K562 (cell line): Measurements from ENCODE around the gene B3GNT7. TPM values are rescaled to one million over a fixed set of nuclear protein-coding genes. Genes with fewer than 3 reads are reported as not detected.

Experiments used
- ELF1 ChIP-seq: fragments of 200-800 bp; sonication (Bioruptor generic); IDR thresholded peaks from 2 replicates; pipeline ENCODE4 v1.6.1; 2016; ENCODE audit warnings: missing genetic modification characterization, missing compliant biosample characterization
- NR1H2 ChIP-seq: sonication (generic); formaldehyde crosslinking; IDR thresholded peaks from 2 replicates; pipeline ENCODE4 v1.4.0; 2020; ENCODE audit warnings: mild to moderate bottlenecking, missing genetic modification reagents
- polyA plus RNA-seq, 8 experiments: library from polyadenylated mRNA; depleted of rRNA in 4 of 8; stranded (reverse) in 5 of 8; unstranded in 3 of 8; fragments of >200 nt; fragmentation: Nextera tagmentation in 2 of 8; fragmentation: Illumina TruSeq in 1 of 8; extraction: Ambion mirVana in 2 of 8; extraction: Trizol in 1 of 8; gene quantifications; 2 replicates each; pipeline versions ENCODE4 v1.2.1 to v1.2.3, GENCODE V29; 2011 to 2014; ENCODE audit warnings: inconsistent platforms in 1 of 8, missing spikeins in 1 of 8
- total RNA-seq, 7 experiments: library from RNA; depleted of rRNA in 6 of 7; stranded (reverse); fragments of >200 nt in 6 of 7; fragmentation: Illumina TruSeq in 2 of 7; extraction: Trizol in 2 of 7; gene quantifications; 2 replicates each; pipeline versions ENCODE4 v1.2.1 to v1.2.3, GENCODE V29; 2011 to 2021; ENCODE audit warnings: low replicate concordance in 1 of 7
- TF ChIP-seq, protein P1 (sequence below): fragments of 450-650 bp; IDR thresholded peaks from 2 replicates; pipeline ENCODE4 v1.6.1; 2016; ENCODE audit warnings: low read depth

B3GNT7 gene
- total and polyA plus RNA-seq, 9 of the 15 experiments (the other 6 are each of a cell fraction or from before 2014, with no cell fraction given) = 0.20 TPM; not detected in 8

DNA sequence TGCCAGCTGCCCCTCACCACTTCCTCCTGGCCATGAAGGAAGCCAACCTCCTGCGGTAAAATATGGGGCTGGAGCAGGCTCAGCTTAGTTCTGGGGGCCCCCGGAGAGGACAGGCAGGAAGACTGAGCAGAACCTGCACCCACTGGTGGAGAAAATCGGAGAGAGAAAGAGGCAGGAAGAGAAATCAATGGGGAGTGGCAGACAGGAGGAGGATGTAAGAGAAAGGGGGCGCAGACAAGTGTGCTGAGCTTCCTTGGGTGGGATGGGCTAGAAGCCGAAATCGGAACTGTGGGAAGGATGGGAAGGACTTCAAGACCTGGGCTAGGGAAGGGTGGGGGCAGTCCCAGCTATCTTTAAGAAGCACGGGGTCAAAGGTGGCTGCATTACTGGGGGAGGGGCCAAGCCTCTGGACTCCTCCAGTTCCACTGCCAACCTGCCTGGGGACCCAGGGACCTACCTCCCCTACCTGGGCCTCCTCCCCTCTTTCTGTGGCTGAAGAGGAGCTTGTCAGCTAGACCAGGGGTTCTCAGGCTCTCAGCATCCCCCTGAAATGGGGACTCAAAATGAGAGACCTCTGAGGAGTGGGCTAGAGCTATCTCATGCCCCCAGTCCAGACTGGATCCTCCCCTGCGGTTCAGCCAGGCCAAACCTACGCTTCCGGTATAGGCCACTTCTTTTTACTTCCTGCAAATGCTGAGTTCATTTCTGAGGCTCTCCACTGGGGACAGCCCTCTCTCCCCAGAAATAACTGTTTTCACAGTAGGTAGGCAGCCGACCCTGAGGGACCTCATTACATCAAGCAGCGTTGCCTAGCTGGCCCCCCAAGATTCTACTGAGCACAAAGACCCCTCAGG is 33.6 kb upstream of the B3GNT7 start (continued):
- TF ChIP-seq, protein P1, sequence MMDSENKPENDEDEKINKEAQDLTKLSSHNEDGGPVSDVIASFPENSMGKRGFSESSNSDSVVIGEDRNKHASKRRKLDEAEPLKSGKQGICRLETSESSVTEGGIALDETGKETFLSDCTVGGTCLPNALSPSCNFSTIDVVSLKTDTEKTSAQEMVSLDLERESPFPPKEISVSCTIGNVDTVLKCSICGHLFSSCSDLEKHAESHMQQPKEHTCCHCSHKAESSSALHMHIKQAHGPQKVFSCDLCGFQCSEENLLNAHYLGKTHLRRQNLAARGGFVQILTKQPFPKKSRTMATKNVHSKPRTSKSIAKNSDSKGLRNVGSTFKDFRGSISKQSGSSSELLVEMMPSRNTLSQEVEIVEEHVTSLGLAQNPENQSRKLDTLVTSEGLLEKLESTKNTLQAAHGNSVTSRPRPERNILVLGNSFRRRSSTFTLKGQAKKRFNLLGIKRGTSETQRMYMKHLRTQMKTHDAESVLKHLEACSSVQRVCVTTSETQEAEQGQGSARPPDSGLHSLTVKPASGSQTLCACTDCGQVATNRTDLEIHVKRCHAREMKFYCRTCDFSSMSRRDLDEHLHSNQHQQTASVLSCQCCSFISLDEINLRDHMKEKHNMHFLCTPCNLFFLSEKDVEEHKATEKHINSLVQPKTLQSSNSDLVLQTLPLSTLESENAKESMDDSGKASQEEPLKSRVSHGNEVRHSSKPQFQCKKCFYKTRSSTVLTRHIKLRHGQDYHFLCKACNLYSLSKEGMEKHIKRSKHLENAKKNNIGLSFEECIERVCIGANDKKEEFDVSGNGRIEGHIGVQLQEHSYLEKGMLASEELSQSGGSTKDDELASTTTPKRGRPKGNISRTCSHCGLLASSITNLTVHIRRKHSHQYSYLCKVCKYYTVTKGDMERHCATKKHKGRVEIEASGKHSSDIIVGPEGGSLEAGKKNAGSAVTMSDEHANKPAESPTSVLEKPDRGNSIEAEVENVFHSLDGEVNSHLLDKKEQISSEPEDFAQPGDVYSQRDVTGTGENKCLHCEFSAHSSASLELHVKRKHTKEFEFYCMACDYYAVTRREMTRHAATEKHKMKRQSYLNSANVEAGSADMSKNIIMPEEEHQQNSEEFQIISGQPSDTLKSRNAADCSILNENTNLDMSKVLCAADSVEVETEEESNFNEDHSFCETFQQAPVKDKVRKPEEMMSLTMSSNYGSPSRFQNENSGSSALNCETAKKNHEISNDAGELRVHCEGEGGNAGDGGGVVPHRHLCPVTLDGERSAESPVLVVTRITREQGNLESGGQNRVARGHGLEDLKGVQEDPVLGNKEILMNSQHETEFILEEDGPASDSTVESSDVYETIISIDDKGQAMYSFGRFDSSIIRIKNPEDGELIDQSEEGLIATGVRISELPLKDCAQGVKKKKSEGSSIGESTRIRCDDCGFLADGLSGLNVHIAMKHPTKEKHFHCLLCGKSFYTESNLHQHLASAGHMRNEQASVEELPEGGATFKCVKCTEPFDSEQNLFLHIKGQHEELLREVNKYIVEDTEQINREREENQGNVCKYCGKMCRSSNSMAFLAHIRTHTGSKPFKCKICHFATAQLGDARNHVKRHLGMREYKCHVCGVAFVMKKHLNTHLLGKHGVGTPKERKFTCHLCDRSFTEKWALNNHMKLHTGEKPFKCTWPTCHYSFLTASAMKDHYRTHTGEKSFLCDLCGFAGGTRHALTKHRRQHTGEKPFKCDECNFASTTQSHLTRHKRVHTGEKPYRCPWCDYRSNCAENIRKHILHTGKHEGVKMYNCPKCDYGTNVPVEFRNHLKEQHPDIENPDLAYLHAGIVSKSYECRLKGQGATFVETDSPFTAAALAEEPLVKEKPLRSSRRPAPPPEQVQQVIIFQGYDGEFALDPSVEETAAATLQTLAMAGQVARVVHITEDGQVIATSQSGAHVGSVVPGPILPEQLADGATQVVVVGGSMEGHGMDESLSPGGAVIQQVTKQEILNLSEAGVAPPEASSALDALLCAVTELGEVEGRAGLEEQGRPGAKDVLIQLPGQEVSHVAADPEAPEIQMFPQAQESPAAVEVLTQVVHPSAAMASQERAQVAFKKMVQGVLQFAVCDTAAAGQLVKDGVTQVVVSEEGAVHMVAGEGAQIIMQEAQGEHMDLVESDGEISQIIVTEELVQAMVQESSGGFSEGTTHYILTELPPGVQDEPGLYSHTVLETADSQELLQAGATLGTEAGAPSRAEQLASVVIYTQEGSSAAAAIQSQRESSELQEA = no peak
- peak; percentile 62 for TF ChIP-seq ELF1 (tag)
- no peak for TF ChIP-seq NR1H2 (CRISPR knock-in tag)
